Neural progenitor cell (in vitro differentiated cells): ENCODE data around the gene NFE2L3. TPM values are rescaled to one million over a fixed set of nuclear protein-coding genes. Genes with fewer than 3 reads are reported as not detected.

Experiments
- DNase-seq: peaks from one replicate; pipeline ENCODE4 v3.0.0-alpha.2; 2016; ENCODE audit warnings: low spot score
- H2AFZ ChIP-seq: fragments of 200-600 bp; sonication (generic); replicated peaks from 2 replicates; pipeline ENCODE4 v1.6.1; 2016; ENCODE audit warnings: antibody characterized with exemption
- H3F3A ChIP-seq: fragments of 200-600 bp; sonication (generic); 2 replicates; pipeline ENCODE4 v1.6.1; 2016; ENCODE audit warnings: antibody characterized with exemption, low read depth
- H3K27ac ChIP-seq: fragments of 200-600 bp; sonication (generic); 2 replicates; pipeline ENCODE4 v1.5.1; 2016; ENCODE audit warnings: mild to moderate bottlenecking
- H3K27me3 ChIP-seq: fragments of 200-600 bp; sonication (generic); 2 replicates; pipeline ENCODE4 v1.6.1; 2016; ENCODE audit warnings: mild to moderate bottlenecking, moderate library complexity
- H3K36me3 ChIP-seq: fragments of 200-600 bp; sonication (generic); 2 replicates; pipeline ENCODE4 v1.5.1; 2016
- H3K4me1 ChIP-seq: fragments of 200-600 bp; sonication (generic); 2 replicates; pipeline ENCODE4 v1.6.1; 2016; ENCODE audit warnings: mixed run types
- H3K4me2 ChIP-seq: fragments of 200-600 bp; sonication (generic); 2 replicates; pipeline ENCODE4 v1.6.1; 2016
- H3K4me3 ChIP-seq: fragments of 200-600 bp; sonication (generic); 2 replicates; pipeline ENCODE4 v1.5.1; 2016
- H3K79me2 ChIP-seq: fragments of 200-600 bp; sonication (generic); 2 replicates; pipeline ENCODE4 v1.6.1; 2016; ENCODE audit warnings: low read depth
- H3K9ac ChIP-seq: fragments of 200-600 bp; sonication (generic); 2 replicates; pipeline ENCODE4 v1.6.1; 2016
- H3K9me3 ChIP-seq: fragments of 200-600 bp; sonication (generic); 2 replicates; pipeline ENCODE4 v1.5.1; 2016; ENCODE audit warnings: low read depth
- H4K20me1 ChIP-seq: fragments of 200-600 bp; sonication (generic); 2 replicates; pipeline ENCODE4 v1.6.1; 2016; ENCODE audit warnings: low read depth
- H3K27ac Mint-ChIP-seq: 3 replicates; pipeline ENCODE4 v1.8.0; 2021; ENCODE audit warnings: mixed read lengths
- H3K27me3 Mint-ChIP-seq: 2 replicates; pipeline ENCODE4 v1.8.0; 2022; ENCODE audit warnings: low read depth, mild to moderate bottlenecking, inconsistent platforms, moderate library complexity, mixed read lengths; ENCODE audit not compliant: insufficient read depth
- H3K36me3 Mint-ChIP-seq: 3 replicates; pipeline ENCODE4 v1.8.0; 2021; ENCODE audit warnings: mixed read lengths
- H3K4me1 Mint-ChIP-seq: 3 replicates; pipeline ENCODE4 v1.8.0; 2021; ENCODE audit warnings: mixed read lengths
- H3K4me3 Mint-ChIP-seq: 3 replicates; pipeline ENCODE4 v1.8.0; 2021; ENCODE audit warnings: mild to moderate bottlenecking, moderate library complexity, mixed read lengths
- H3K9me3 Mint-ChIP-seq: 3 replicates; pipeline ENCODE4 v1.8.0; 2020; ENCODE audit warnings: mixed read lengths
- CTCF ChIP-seq: fragments of 200-600 bp; sonication (generic); IDR thresholded peaks from 2 replicates; pipeline ENCODE4 v1.5.1; 2017; ENCODE audit warnings: antibody characterized with exemption, mild to moderate bottlenecking
- EZH2 ChIP-seq: fragments of 200-600 bp; sonication (generic); IDR thresholded peaks from 2 replicates; pipeline ENCODE4 v1.6.1; 2017; ENCODE audit warnings: antibody characterized with exemption, mild to moderate bottlenecking, moderate library complexity
- EZH2phosphoT487 ChIP-seq: fragments of 200-600 bp; sonication (generic); IDR thresholded peaks from 2 replicates; pipeline ENCODE4 v1.6.1; 2017; ENCODE audit warnings: antibody characterized with exemption
- total RNA-seq: library from RNA; depleted of rRNA; stranded (reverse); fragments of >200 nt; gene quantifications from 2 replicates; pipeline ENCODE4 v1.2.3, GENCODE V29; 2015; ENCODE audit warnings: low replicate concordance

The NFE2L3 gene
- total RNA-seq, 1 donor from 2014 or later = 6.2 TPM

GRCh38 chr7:26203016-26203415 is 51.0 kb downstream of the NFE2L3 start:
- H3K4me1 Mint-ChIP-seq = peaks cover 29% of the 10 kb centered on the region
- Histone ChIP-seq H3K9ac (peak overlapping the region; percentile 89), H3K9me3 (no peaks in the 10 kb centered on the region), H3K4me3 (peak overlapping the region; percentile 91), H3K27ac (no peak overlapping the region), H3K4me1 (peaks cover 31% of the 10 kb centered on the region), H3K36me3 (peaks cover 32% of the 10 kb centered on the region), H3F3A (peaks cover 40% of the 10 kb centered on the region), H3K79me2 (peaks cover 91% of the 10 kb centered on the region), H3K4me2 (peak overlapping the region; percentile 86), H4K20me1 (peaks cover 77% of the 10 kb centered on the region), H3K27me3 (no peaks in the 10 kb centered on the region), H2AFZ (no peak overlapping the region)
- H3K9me3 Mint-ChIP-seq = peaks cover 9% of the 10 kb centered on the region
- H3K36me3 Mint-ChIP-seq = peaks cover 50% of the 10 kb centered on the region
- TF ChIP-seq EZH2 (no peak), CTCF (no peak), EZH2phosphoT487 (no peak)
- peaks cover 4% of the 10 kb centered on the region for H3K27me3 Mint-ChIP-seq
- no peak for DNase-seq
- peak overlapping the region; percentile 93 for H3K27ac Mint-ChIP-seq
- peak overlapping the region; percentile 95 for H3K4me3 Mint-ChIP-seq

GRCh38 chr7:26208040-26208439 is 56.0 kb downstream of the NFE2L3 start:
- DNase-seq = no peak
- Histone ChIP-seq H3K9ac (no peak overlapping the region), H3F3A (peaks cover 26% of the 10 kb centered on the region), H2AFZ (no peak overlapping the region), H3K27ac (no peak overlapping the region), H3K4me3 (no peak overlapping the region), H3K9me3 (no peaks in the 10 kb centered on the region), H3K4me2 (no peak overlapping the region), H3K79me2 (peaks cover 95% of the 10 kb centered on the region), H3K4me1 (peaks cover 31% of the 10 kb centered on the region), H4K20me1 (peaks cover 84% of the 10 kb centered on the region), H3K36me3 (peaks cover 53% of the 10 kb centered on the region), H3K27me3 (no peaks in the 10 kb centered on the region)
- TF ChIP-seq CTCF (no peak), EZH2phosphoT487 (no peak), EZH2 (no peak)
- Mint-ChIP-seq H3K36me3 (peaks cover 50% of the 10 kb centered on the region), H3K27me3 (no peaks in the 10 kb centered on the region), H3K9me3 (no peaks in the 10 kb centered on the region), H3K4me3 (no peak overlapping the region), H3K27ac (no peak overlapping the region), H3K4me1 (peaks cover 30% of the 10 kb centered on the region)

GRCh38 chr7:26212921-26213718 is 61.1 kb downstream of the NFE2L3 start:
- peaks cover 34% of the 10 kb centered on the region for H3K36me3 ChIP-seq
- H3K9ac ChIP-seq = no peak overlapping the region
- Mint-ChIP-seq H3K4me3 (no peak overlapping the region), H3K36me3 (peaks cover 32% of the 10 kb centered on the region), H3K27ac (no peak overlapping the region), H3K27me3 (no peaks in the 10 kb centered on the region), H3K9me3 (no peaks in the 10 kb centered on the region), H3K4me1 (peaks cover 6% of the 10 kb centered on the region)
- H3K27ac ChIP-seq = no peak overlapping the region
- DNase-seq = no peak
- H2AFZ ChIP-seq = no peak overlapping the region
- peaks cover 34% of the 10 kb centered on the region for H4K20me1 ChIP-seq
- peaks cover 44% of the 10 kb centered on the region for H3F3A ChIP-seq
- H3K79me2 ChIP-seq = peaks cover 44% of the 10 kb centered on the region
- no peak for TF ChIP-seq EZH2
- no peak for TF ChIP-seq EZH2phosphoT487
- no peak for TF ChIP-seq CTCF
- H3K4me1 ChIP-seq = no peaks in the 10 kb centered on the region
- H3K9me3 ChIP-seq = no peaks in the 10 kb centered on the region
- H3K4me2 ChIP-seq = no peak overlapping the region
- no peaks in the 10 kb centered on the region for H3K27me3 ChIP-seq
- no peak overlapping the region for H3K4me3 ChIP-seq
